HG03571 (cell line): Measurements from ENCODE around the gene TMEM214.

ENCODE experiments used
- ATAC-seq: cut with Tn5 transposase; IDR thresholded peaks from one replicate; pipeline ENCODE4 v1.9.1; 2021; ENCODE audit not compliant: unreplicated experiment

The TMEM214 gene, protein sequence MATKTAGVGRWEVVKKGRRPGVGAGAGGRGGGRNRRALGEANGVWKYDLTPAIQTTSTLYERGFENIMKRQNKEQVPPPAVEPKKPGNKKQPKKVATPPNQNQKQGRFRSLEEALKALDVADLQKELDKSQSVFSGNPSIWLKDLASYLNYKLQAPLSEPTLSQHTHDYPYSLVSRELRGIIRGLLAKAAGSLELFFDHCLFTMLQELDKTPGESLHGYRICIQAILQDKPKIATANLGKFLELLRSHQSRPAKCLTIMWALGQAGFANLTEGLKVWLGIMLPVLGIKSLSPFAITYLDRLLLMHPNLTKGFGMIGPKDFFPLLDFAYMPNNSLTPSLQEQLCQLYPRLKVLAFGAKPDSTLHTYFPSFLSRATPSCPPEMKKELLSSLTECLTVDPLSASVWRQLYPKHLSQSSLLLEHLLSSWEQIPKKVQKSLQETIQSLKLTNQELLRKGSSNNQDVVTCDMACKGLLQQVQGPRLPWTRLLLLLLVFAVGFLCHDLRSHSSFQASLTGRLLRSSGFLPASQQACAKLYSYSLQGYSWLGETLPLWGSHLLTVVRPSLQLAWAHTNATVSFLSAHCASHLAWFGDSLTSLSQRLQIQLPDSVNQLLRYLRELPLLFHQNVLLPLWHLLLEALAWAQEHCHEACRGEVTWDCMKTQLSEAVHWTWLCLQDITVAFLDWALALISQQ

GRCh38 chr2:27032495-27033252 lies at the start of gene TMEM214:
TSS of gene TMEM214 (plus strand) at chr2:27032965. CDS start at chr2:27033016, 51 bp downstream.
- ATAC-seq, result peak; percentile 89

DNA sequence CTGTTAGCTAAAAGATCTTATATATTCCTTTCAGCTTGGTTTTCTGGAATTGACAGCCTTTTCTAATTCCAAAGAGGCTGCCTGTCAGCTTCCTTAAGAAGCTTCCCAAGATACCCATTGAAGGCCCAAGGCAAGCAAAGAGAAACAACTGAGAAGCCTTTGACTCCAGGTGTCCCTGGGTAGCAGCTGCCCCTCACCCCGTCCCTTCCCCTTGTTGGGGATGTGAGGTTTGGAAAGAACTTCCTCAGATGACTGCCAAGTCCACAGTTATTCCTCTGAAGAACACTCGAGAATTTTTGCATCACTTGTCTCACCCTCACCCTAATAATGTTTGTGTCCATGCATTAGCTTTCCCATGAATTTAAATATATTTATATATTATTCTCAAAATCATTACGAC lies 49.0 kb upstream of the TMEM214 start:
- no peak for ATAC-seq

- ATAC-seq, result no peak
Observed at GRCh38 chr2:26985807-26986206, 47.0 kb upstream of the TMEM214 start.

- no peak for ATAC-seq
Observed at GRCh38 chr2:26986576-26986975, 46.2 kb upstream of the TMEM214 start.

DNA sequence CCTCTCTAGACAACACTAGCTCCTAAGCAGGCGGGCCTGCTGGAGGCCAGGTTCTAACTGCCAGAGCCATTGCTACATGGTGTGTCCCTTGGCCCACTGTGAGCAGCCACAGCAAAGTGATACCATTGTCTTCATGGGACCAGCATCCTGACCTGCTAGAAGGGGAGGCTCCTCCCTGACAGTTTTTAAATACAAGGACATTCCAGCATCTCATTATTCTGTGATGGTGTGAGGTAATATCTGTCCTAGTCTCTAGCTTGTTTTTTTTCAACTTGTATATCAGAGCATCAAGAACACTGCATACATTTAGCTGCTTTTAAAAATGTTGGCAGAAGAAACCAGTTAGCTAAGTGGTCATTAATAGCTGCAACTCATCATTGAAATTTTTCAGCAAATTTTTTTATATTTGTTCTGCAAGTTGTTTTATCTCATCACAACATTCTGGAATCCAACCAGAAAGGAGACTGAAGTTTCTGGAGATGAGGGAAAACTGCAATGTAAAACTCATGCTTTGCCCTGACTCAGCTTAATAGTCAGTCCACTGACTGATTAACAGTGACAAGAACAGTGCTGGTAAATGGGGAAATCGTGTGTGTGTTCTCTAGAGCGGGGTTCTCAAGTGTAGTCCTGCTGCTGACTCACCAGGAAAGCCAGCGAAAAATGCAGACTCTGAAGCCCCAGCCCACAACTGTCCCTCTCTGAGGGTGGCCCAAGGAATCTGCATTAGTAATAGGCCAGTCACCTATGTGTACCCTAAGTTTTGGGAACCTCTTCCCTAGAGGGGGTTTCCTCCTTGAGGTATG lies 44.5 kb upstream of the TMEM214 start:
- ATAC-seq, result no peak

- ATAC-seq, result no peak
Observed at GRCh38 chr2:26989156-26989555, 43.6 kb upstream of the TMEM214 start.

GRCh38 chr2:26991717-26992116 lies 41.0 kb upstream of the TMEM214 start:
- no peak for ATAC-seq

GRCh38 chr2:26993768-26994167 lies 39.0 kb upstream of the TMEM214 start:
- ATAC-seq, result no peak

GRCh38 chr2:26994983-26995382 lies 37.8 kb upstream of the TMEM214 start:
- no peak for ATAC-seq

GRCh38 chr2:26997394-26997793 lies 35.4 kb upstream of the TMEM214 start:
- ATAC-seq, result no peak

DNA sequence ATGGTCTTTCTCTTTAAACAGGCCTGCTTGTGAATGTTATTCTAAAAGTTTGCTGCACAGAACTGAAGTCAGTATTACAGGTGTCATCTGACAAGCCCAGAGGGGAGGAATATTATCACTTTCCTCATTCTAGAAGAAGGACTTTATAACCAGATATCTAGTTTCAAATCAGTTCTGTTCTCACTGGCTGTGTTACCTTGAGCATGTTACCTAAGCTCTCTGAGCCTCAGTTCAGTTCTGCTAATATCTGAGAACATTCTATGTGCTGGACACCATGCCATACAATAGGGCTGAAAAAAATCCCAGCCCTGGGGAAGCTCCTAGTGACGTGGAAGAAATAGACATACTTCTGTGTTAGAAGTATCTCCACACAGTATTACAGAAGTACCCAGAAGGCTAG lies 34.4 kb upstream of the TMEM214 start:
- ATAC-seq, result no peak

GRCh38 chr2:27000228-27000627 lies 32.5 kb upstream of the TMEM214 start:
- no peak for ATAC-seq

DNA sequence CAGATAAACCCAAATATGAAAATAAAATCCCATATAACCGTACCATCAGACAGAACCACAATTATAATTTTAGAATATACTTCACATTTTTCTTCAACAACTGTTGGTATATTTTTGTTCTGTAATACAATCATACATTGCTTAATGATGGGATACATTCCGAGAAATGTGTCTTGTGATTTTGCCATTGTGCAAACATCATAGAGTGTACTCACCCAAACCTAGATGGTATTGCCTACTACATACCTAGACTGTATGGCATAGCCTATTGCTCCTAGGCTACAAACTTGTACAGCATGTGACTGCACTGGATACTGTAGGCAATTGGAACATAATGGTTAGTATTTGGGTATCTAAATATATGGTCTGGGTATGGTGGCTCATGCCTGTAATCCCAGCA lies 31.8 kb upstream of the TMEM214 start:
- no peak for ATAC-seq

DNA sequence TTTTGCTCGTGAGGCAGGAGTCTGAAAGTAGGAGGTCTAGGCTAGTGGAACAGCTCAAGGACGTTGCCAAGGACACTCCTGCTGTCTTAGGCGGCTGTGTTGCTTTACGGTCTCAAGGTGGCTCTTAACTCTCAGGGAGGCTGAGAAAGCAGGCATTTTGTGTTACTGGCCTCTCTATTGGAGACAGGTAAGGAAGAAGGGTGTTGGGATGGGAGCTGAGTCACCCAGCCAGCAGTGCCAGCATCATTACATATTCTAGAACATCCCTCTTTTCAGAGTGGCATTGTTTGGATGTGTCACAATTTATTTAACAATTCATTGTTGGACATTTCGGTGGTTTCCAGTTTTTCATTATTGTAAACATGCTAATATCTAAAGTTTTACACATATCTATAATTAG lies 30.8 kb upstream of the TMEM214 start:
- no peak for ATAC-seq

DNA sequence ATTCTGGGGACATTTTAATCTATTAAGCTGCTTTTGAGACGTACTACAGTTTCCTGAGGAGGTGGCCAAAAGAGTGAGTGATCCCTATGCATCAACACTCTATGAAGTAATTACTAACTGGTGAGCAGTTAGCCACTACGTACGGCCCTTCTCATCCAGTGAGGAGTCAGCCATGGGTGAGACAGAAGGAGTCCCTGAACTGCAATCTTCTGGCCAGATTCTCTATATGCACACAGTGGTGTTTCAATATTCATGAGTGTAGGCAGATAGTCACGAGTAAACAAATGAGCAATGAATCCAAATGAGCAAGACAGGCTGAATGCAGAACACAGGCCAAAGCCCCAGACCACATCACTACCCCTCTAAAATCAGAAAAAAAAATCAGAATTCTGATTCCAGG lies 29.8 kb upstream of the TMEM214 start:
- ATAC-seq, result no peak

- ATAC-seq, result no peak
Observed at GRCh38 chr2:27003857-27004256, 28.9 kb upstream of the TMEM214 start.

DNA sequence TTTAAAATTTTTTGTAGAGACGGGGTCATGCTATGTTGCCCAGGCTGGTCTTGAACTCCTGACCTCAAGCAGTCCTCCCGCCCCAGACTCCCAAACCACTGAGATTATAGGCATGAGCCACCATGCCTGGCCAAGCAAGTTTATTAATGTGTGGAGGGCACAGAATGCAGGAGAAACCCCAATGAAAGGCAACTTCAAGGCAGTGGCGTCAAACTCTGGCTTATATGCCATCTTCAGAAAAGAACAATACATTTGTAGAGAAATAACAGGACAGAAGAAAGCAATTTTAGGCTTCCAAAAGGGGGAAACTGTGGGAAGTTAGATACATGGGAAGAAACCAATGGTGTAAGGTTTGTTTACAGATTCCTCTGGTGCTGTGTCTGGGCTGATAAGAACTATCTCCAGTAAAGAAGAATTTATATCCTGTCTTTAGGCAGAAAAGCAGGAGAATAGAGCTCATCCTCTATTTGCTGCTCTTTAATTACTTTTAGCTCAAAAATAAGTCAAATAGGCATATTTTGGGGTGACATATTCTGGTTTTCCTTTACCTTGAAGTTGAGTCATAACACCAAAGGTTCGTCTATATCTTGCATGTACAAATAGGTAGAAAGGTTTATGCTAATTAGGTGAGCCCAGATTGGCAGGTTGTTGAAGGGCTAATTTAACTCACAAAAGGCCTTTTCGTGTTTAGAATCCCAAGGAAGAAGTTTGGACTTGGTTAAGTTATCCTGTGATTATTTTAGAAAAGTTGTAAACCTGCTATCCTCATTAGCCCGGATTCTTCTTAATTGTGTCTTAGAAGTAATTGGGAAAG lies 26.0 kb upstream of the TMEM214 start:
- ATAC-seq, result no peak

GRCh38 chr2:27007416-27008374 lies 25.1 kb upstream of the TMEM214 start:
- no peak for ATAC-seq

DNA sequence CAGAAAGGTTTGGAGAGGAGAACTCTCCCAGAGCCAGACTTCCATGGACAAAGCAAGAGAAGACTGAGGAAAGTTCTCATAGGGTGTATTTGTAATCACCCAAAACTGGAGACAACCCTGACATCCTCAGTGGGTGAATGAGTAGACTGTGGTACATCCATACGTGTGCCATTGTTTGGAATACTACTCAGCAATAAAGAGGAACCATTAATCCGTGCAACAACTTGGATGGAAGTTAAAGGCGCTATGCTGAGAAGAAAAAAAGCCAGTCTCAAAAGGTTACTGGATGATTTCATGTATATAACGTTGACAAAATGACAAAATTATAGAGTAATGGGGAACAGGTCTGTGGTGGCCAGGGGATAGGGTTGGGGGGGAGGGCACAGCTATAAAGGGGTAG lies 24.1 kb upstream of the TMEM214 start:
- ATAC-seq, result no peak
